Activated CD8-positive, alpha-beta memory T cell treated with anti-CD3 and anti-CD28 coated beads, Interleukin-2, amount 50 U/mL, for 24 hours (primary cell): ENCODE results near the gene MACROH2A1.

Experiments
- DNase-seq: peaks from one replicate; pipeline ENCODE4 v3.0.0-alpha.2; 2020; ENCODE audit errors: extremely low read depth

The MACROH2A1 gene

GRCh38 chr5:135398855-135399793 lies at the start of gene MACROH2A1:
MACROH2A1 (minus strand) TSS chr5:135399231; CDS start chr5:135389093, 10,138 bp downstream.
- DNase-seq, result peak; percentile 39

- no peak for DNase-seq
Measured at GRCh38 chr5:135448071-135448739, 49.2 kb upstream of the MACROH2A1 start.

GRCh38 chr5:135447298-135447929 lies 48.4 kb upstream of the MACROH2A1 start, which contains the start of gene DCANP1:
DCANP1 (minus strand) TSS chr5:135447348; CDS start chr5:135447108, 240 bp downstream.
- DNase-seq, result no peak

GRCh38 chr5:135446615-135447014 lies 47.6 kb upstream of the MACROH2A1 start:
- no peak for DNase-seq

GRCh38 chr5:135446206-135446605 lies 47.2 kb upstream of the MACROH2A1 start:
- DNase-seq, result no peak

GRCh38 chr5:135445306-135445985 lies 46.4 kb upstream of the MACROH2A1 start:
- DNase-seq, result no peak

- DNase-seq, result no peak
Measured at GRCh38 chr5:135444881-135445280, 45.9 kb upstream of the MACROH2A1 start.

GRCh38 chr5:135444360-135444759 lies 45.3 kb upstream of the MACROH2A1 start:
- DNase-seq, result no peak

GRCh38 chr5:135443161-135443960 lies 44.3 kb upstream of the MACROH2A1 start:
- no peak for DNase-seq

GRCh38 chr5:135442431-135443160 lies 43.6 kb upstream of the MACROH2A1 start:
- no peak for DNase-seq

- no peak for DNase-seq
Measured at GRCh38 chr5:135441919-135442318, 42.9 kb upstream of the MACROH2A1 start.

- DNase-seq, result no peak
Measured at GRCh38 chr5:135441350-135441831, 42.4 kb upstream of the MACROH2A1 start.

- no peak for DNase-seq
Measured at GRCh38 chr5:135440916-135441315, 41.9 kb upstream of the MACROH2A1 start.

- DNase-seq, result no peak
Measured at GRCh38 chr5:135439231-135440205, 40.5 kb upstream of the MACROH2A1 start.

GRCh38 chr5:135438636-135439221 lies 39.7 kb upstream of the MACROH2A1 start:
- DNase-seq, result no peak

GRCh38 chr5:135437796-135438560 lies 38.9 kb upstream of the MACROH2A1 start:
- no peak for DNase-seq

GRCh38 chr5:135437422-135437795 lies 38.4 kb upstream of the MACROH2A1 start:
- DNase-seq, result no peak

GRCh38 chr5:135436951-135437418 lies 38.0 kb upstream of the MACROH2A1 start:
- no peak for DNase-seq
